HCT116 (cell line): ENCODE results near the gene MADD.

Source experiments
- EGR1 ChIP-seq: IDR thresholded peaks from 2 replicates; pipeline ENCODE4 v1.6.1; 2012; ENCODE audit warnings: low read depth
- EZH2 ChIP-seq: fragments of 200-600 bp; sonication (generic); IDR thresholded peaks from 2 replicates; pipeline ENCODE4 v1.6.1; 2017; ENCODE audit warnings: antibody characterized with exemption, mixed run types
- POLR2A ChIP-seq: IDR thresholded peaks from 2 replicates; pipeline ENCODE4 v1.7.0; 2011; ENCODE audit warnings: borderline replicate concordance; ENCODE audit not compliant: insufficient read depth, insufficient read length; ENCODE audit errors: extremely low read depth
- YY1 ChIP-seq: IDR thresholded peaks from 2 replicates; pipeline ENCODE4 v1.6.1; 2011; ENCODE audit warnings: low read length, low read depth, moderate library complexity, mild to moderate bottlenecking; ENCODE audit not compliant: insufficient replicate concordance; ENCODE audit errors: extremely low read depth
- TF ChIP-seq, protein P1 (sequence below), 3 experiments: fragments of 200-600 bp in 1 of 3; sonication (generic) in 1 of 3; IDR thresholded peaks in 2 of 3; conservative IDR thresholded peaks in 1 of 3; 2 replicates each; pipeline ENCODE4 v1.5.1; 2012 to 2017; ENCODE audit warnings: low read depth in 2 of 3, low read length in 2 of 3, antibody characterized with exemption in 1 of 3, borderline replicate concordance in 1 of 3, control low read depth in 1 of 3, mild to moderate bottlenecking in 1 of 3, mixed read lengths in 1 of 3, mixed run types in 1 of 3, moderate library complexity in 1 of 3; ENCODE audit not compliant: insufficient read depth in 1 of 3

GRCh38 chr11:47376107-47376524 is 106.2 kb downstream of the MADD start:
- TF ChIP-seq YY1 = no peak
- TF ChIP-seq EZH2 = no peak
- TF ChIP-seq, protein P1, sequence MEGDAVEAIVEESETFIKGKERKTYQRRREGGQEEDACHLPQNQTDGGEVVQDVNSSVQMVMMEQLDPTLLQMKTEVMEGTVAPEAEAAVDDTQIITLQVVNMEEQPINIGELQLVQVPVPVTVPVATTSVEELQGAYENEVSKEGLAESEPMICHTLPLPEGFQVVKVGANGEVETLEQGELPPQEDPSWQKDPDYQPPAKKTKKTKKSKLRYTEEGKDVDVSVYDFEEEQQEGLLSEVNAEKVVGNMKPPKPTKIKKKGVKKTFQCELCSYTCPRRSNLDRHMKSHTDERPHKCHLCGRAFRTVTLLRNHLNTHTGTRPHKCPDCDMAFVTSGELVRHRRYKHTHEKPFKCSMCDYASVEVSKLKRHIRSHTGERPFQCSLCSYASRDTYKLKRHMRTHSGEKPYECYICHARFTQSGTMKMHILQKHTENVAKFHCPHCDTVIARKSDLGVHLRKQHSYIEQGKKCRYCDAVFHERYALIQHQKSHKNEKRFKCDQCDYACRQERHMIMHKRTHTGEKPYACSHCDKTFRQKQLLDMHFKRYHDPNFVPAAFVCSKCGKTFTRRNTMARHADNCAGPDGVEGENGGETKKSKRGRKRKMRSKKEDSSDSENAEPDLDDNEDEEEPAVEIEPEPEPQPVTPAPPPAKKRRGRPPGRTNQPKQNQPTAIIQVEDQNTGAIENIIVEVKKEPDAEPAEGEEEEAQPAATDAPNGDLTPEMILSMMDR (IDR thresholded peaks at IDR 0.05 in 2 of 3, conservative IDR thresholded peaks at IDR 0.05 in 1 of 3; ENCODE audit: borderline replicate concordance in 1 of 3, insufficient read depth in 1 of 3, low read depth in 2 of 3, low read length in 2 of 3) = no peak
- TF ChIP-seq EGR1 = no peak
- no peak for TF ChIP-seq POLR2A
